NK-92 treated with Interleukin-12 subunit alpha and Interleukin-12 subunit beta, amount 100 ng/mL, for 24 hours (cell line): Measurements from ENCODE around the gene MDM2.
"Not testable (repeated sequence)": the region's sequence is repeated elsewhere in the genome, so short reads cannot be mapped to it uniquely, and the experiment has no call there.

Experiments used
- DNase-seq: peaks from one replicate; lab custom pipeline; 2025; lab: John Stamatoyannopoulos, UW

The MDM2 gene

DNA sequence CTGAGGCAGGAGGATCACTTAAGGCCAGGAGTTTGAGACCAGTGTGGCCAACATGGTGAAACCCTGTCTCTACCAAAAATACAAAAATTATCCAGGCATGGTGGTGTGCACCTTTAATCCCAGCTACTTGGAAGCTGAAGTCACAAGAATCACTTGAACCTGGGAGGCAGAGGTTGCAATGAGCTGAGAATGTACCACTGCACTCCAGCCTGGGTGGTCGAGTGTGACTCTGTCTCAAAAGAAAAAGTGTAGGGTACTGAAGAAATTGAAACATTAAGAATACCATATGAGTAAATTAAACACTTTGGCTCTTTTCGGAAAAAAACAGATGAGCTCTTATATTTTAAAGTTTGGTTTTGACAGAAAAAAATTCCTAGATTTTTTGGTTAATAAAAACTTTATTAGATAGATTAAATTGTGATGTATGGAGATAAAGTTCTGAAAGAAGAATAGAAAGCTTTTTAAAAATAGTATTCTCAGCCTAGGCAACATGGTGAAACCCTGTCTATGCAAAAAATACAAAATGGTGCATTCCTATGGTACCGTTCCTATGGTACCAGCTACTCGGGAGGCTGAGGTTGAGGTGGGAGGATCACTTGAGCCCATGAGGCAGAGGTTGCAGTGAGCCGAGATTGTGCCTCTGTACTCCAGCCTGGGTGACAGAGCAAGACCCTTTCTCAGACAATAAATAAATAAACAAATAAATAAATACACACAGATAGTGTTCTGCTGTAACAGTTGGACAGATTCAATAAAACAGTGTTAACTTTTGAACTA is 20.1 kb downstream of the MDM2 start:
- DNase-seq: no peak

DNA sequence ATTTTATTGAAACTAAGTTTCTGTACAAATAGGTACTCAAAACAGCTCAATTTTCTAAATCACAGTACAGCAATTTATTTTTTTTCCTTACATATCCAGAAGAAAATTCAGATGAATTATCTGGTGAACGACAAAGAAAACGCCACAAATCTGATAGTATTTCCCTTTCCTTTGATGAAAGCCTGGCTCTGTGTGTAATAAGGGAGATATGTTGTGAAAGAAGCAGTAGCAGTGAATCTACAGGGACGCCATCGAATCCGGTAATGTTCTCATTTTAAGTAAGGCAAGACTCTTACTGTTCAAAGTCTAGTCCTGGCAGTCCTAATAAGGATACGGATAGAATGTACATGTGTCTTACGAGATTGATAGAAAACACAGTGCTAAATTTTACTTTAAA is 20.7 kb downstream of the MDM2 start:
- DNase-seq: no peak

DNA sequence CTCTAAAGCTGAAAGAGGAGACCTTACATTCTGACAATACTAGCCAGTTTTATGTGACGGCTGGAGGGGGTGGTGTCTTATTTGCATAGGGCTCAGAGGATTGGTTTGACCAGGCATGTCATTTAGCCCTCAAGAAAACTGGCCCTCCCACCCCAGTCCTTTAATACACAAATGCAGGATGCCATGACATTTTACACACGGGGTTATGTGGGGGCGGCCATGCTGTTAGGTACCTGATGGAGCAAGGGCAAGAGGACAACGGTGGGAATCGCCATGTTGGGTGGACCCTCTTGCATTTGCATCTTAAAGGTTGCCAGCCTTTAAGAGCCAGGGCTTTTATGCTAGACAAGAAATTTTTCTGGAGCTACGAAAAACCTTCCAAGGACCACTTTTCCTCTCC is 23.3 kb downstream of the MDM2 start:
- DNase-seq: no peak

DNA sequence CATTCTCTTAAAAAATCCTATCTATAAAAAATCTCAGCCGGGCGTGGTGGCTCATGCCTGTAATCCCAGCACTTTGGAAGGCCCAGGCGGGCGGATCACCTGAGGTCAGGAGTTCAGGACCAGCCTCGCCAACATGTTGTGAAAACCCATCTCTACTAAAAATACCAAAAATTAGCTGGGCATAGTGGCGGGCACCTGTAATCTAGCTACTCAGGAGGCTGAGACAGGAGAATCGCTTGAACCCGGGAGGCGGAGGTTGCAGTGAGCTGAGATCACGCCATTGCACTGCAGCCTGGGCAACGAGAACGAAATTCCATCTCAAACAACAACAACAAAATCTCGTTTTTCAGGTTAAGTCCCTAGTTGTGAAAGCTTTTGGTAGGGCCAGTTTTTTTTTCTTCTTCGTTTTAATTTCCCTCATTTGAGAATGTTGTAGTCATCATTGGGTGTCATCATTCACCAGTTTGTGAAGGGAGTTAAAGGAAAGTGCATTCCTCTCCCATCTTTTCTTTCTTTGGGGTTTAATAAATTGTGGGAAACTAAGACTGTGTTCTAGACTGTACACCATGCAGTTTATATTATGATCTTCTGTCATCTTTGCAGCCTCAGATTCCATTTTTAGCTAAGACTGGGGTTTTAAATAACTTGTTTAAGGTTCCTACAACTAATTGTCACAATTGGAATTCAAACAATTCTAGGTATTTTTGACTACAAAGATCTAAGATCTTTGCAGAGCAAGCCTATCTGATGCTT is 23.9 kb downstream of the MDM2 start:
- DNase-seq: no peak

DNA sequence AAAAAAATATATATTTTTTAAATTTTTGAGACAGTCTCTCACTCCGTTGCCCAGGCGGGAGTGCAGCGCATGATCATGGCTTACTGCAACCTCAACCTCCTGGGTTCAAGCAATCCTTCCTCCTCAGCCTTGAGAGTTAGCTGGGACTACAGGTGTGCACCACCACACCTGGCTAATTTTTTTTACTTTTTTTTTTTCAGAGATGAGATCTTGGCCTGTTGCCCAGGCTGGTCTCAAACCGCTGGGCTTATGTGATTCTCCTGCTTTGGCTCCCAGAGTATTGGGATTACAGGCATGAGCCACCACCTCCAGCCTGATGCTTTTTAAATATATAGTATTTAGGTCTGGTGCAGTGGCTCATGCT is 24.5 kb downstream of the MDM2 start:
- DNase-seq: no peak

DNA sequence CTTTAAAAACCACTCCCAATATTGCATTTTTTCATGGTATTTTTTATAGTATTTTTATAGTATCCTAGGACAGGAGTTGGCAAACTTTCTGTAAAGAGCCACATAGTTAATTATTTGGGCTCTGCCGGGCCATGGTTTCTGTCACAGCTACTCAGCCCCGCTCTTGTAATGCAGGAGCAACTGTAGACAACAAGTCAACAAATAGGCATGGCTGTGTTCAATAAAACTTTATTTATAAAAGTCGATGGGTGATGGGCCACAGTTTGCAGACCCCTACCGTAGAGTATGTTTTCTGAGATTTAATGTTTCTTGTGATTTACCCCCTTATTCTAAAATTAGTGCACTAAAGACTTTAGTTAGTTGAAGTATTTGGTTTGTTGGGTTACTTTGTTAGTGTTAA is 25.5 kb downstream of the MDM2 start:
- DNase-seq: no peak

DNA sequence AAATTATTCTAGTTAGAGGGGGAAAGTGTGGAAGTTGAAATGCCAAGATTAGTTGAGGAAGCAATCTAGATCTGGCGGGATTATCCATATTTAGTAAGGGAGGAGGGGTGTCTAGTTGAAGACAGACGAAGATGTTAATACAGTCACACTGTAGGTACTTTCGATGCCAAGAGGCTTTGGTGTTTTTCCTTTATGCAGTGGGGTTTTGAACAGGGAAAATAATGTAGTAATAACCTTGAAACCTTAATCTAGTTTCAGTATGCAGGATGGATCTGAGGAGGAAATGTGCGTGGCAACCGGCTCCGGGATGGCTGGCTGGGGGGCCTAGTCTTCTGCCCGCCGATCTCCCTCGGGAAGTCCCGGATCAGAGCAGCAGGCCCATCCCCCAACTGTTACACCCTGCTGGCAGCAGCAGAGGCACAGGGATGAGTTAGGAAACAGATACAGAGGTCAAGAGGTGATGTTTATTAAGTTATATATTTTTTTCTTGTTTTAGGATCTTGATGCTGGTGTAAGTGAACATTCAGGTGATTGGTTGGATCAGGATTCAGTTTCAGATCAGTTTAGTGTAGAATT is 27.4 kb downstream of the MDM2 start:
- no peak for DNase-seq

DNA sequence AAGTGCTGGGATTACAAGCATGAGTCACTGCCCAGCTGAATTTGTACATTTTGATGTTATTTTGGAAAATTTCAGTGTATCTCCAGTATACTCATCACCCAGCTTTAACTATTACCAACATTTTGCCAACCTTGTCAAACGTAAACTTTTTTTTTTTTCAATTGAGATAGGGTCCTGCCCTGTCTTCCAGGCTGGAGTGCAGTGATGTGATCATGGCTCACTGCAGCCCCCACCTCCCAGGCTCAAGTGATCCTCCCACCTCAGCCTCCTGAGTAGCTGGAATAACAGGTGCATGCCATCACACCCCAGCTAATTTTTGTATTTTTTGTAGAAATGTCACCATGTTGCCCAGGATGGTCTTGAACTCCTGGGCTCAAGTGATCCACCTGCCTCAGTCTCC is 29.2 kb downstream of the MDM2 start:
- DNase-seq: no peak

DNA sequence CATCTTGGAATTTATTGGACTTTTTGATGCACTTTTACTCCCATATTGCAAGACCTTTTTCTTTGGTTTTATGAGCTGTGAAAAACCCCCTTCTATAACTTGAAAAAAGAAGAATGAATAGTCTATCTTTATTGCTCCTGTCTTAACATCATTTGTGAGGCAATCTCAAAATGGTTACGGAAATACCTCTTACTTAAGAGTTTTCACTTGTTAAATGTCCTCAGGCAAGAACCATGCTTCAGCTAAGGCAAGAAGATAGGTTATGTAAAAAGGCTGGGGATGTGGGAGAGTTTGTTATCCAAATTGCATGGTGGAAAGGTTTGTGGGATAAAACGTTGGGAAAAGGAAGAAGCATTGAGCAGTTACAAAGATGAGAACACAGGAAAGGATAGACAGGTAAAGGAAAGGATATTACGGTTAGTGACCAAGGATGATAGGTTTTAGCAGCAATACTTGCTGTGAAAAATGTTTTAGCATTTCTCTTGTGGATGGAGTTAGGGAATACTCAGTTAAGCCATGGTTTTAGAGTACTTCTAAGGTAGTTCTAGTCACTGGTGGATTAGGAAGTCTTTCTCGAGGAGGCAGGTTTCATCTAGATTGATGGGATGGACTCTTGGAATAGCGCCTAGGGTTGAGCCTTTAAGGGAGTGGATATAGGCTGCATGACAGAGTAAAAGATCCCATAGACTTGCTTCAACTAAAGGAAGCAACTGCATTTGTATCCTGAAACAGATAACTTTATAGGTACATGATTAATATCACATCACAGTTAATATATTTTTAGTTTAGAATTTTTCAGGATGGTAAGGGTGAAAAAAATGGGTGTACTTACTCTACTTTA is 30.3 kb downstream of the MDM2 start:
- DNase-seq: no peak

DNA sequence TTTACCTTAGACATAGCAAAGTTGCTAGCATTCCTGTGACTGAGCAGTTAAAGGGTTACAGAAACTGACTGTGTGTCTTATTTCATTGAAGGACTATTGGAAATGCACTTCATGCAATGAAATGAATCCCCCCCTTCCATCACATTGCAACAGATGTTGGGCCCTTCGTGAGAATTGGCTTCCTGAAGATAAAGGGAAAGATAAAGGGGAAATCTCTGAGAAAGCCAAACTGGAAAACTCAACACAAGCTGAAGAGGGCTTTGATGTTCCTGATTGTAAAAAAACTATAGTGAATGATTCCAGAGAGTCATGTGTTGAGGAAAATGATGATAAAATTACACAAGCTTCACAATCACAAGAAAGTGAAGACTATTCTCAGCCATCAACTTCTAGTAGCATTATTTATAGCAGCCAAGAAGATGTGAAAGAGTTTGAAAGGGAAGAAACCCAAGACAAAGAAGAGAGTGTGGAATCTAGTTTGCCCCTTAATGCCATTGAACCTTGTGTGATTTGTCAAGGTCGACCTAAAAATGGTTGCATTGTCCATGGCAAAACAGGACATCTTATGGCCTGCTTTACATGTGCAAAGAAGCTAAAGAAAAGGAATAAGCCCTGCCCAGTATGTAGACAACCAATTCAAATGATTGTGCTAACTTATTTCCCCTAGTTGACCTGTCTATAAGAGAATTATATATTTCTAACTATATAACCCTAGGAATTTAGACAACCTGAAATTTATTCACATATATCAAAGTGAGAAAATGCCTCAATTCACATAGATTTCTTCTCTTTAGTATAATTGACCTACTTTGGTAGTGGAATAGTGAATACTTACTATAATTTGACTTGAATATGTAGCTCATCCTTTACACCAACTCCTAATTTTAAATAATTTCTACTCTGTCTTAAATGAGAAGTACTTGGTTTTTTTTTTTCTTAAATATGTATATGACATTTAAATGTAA is 31.5 kb downstream of the MDM2 start:
- no peak for DNase-seq

DNA sequence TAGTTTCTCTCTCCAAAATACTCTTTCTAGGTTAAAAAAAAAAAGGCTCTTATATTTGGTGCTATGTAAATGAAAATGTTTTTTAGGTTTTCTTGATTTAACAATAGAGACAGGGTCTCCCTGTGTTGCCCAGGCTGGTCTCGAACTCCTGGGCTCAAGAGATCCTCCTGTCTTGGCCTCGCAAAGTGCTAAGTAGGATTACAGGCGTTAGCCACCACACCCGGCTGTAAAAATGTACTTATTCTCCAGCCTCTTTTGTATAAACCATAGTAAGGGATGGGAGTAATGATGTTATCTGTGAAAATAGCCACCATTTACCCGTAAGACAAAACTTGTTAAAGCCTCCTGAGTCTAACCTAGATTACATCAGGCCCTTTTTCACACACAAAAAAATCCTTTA is 33.2 kb downstream of the MDM2 start:
- not testable (repeated sequence) for DNase-seq

DNA sequence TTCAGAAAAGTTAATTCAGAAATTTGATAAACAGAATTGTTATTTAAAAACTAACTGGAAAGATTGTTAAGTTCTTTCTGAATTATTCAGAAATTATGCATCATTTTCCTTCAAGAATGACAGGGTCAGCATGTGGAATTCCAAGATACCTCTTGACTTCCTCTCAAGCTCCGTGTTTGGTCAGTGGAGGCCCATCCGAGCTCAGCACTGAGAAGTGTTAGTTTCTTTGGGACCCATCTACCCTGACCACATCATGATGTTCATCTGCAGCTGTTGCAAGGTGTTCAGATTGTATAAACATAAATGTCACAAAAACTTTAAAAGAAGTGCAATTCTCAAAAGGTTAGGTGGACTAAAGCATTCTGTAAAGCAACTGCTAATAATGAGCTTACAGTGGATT is 33.7 kb downstream of the MDM2 start:
- DNase-seq: no peak

DNA sequence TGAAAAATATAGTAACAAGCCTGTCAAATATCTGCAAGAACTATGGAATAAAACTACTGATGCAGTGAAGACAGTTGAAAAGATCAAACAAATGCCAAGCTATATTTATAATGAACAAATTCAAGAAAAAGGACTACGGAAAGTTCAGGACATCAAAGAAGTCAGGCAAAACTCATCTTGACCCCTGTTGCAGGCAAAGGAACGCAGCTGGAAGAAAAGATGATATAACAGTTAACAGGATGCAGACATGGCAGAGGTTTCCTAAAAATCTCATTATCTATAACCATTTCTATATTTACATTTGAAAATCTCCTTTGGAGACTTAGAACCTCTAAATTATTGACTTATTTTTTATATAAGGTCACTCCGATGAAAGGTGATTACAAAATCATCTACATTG is 34.1 kb downstream of the MDM2 start:
- DNase-seq: no peak

DNA sequence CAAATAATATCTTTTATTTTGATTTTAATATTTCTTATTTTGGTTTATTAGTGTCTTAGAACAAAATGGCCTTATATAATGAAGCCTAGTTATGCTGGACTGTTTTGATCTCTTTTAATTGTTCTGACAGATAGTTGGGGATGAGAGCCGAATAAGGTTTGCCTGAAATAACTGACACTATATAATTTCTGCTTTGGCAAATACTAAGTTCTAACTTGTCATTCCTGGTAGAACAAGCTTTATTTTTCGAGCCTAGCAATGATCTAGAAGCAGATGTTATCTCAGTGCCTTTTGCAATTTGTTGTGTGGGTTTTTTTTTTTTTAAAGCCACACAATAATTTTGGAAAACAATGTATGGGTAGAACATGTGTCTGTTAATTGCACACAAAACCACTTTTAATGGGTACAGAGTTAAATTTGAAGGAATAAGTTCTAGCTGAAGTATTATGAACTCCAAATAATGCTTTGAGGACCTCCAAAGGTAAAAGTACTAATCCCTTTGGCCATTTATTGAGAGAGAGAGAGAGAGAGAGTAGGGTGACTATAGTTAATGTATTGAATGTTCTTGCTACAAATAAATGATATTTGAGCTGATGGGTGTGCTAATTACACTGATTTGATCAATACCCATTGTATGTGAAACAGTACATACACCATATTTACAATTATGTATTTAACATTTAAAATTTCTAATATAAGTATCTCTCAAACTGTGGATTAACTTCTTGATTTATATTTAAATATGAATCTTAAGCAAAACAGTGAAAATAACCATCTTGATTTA is 35.0 kb downstream of the MDM2 start:
- no peak for DNase-seq

DNA sequence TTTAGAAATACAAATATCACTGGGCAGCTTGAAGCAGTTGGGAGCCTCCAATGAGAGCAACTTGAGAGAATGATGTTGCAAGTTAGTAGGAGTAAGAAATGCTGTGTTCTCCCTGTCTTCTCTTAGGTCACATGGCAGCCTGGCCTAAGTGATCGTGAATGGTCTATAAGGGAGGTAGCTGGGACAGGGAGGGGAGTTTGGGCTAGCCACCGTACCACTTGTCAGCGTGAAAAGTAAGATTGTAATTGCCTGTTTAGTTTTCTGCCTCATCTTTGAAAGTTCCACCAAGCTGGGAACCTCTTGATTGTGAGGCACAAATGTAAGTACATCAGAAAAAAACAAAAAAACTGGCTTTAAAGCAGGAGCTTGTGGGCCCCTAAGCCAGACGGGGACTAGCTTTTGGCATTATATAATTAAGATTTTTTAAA is 36.4 kb downstream of the MDM2 start:
- DNase-seq: no peak

DNA sequence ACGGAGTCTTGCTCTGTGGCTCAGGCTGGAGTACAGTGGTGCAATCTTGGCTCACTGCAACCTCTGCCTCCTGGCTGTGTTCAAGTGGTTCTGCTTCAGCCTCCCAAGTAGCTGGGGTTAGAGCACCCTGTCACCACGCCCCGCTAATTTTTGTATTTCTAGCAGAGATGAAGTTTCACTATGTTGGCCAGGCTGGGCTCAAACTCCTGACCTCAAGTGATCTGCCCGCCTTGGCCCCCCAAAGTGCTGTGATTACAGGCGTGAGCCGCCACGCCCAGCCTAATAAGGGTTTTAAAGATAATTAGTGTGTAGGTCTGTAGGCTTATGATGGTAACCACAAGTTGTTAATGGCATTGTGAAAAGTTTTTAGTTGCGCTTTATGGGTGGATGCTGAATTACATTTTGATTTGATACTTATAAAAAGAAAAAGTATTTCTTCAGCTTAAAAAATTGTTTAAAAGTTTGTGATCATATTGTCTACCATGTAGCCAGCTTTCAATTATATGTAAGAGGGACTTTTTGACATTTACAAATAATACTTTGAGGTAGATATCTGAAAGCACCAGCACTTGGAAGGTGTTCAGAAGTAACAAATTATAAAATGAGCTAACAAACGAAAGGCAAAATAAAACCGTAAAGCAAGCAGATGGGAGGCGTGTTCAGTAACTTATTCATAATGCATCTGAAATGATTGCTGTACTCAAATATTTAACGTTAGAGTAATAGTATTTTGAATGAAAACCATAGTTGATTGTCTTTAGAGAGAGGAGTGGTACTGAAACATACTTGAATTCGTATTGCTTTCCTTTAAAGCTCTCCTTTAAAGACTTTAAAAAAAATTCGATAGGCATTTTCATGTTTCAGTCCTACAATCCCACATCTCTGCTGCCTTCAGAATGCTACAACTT is 37.1 kb downstream of the MDM2 start:
- no peak for DNase-seq

DNA sequence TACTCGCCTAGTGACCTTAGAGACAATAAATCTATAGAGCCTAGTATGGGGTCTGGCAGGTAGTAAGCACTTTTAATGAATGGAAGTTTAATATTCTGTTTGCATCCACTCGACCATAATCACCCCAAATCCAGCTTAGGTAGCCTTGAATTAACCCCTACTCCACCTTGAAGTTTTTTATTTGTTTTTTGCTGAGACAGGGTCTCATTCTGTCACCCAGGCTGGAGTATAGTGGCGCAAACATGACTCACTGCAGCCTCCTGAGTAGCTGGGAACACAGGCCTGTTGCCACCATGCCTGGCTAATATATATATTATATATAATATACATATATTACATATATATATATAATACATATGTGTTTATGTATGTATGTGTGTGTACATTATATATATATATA is 38.8 kb downstream of the MDM2 start:
- DNase-seq: no peak

DNA sequence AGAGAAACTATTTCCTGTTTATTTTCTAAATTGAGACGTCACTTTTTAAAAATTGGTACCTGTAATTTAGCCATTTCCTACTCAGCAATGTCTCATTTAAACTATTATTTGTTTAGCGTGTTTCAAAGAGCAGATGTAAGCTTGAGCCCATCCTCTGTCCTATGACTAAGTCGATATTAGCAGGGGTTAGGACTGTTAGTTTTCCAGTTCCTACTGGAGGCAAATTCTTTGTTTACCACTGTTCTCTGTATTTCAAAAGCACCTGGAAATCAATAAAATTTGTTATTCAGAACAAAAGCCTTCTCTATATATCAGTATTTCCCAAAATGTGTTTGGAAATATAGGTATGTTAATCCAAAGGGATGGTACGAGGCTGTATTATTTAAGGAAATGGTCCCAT is 42.4 kb downstream of the MDM2 start:
- DNase-seq: no peak

DNA sequence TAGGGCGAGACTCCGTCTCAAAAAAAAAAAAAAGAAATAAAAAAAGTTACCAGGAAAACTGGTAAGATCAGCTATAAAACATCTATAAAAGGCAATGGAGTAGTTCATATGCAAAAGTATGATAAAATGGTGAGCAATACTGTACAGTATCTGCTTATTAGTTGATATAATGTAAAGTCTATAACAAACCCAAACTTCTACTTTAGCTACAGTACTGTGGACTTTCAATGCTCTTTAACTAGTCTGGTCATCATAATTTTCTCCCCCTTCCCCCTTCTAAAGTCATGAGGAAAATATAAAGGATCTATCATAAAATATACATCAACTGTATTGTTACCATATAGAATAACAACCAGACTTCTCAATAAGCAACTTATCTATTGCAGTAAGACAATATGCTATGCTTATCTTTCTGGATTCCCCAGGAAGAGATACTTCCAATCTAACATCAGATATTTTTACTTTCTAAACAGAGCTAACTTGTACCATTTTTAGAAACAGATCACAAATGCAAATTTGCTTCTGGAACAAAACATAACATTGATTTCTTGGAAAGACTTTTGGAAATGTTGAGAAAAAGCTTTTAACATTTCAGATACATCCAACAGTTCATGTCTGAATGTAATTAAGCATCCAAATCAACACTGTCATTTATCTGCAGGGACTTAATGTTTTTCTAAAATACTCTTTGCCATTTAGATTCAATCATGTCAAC is 43.8 kb downstream of the MDM2 start:
- DNase-seq: no peak
